Type B pancreatic cell (in vitro differentiated cells): ENCODE data around the gene FMC1. TPM values are rescaled to one million over a fixed set of nuclear protein-coding genes. Genes with fewer than 3 reads are reported as not detected.

Source experiments
- DNase-seq: peaks from one replicate; pipeline ENCODE4 v3.0.0; 2021; ENCODE audit warnings: mixed read lengths; ENCODE audit not compliant: unreplicated experiment; ENCODE audit errors: extremely low spot score
- H3K27ac Mint-ChIP-seq: 2 replicates; pipeline ENCODE4 v1.8.0; 2021; ENCODE audit warnings: mild to moderate bottlenecking, mixed read lengths
- H3K27me3 Mint-ChIP-seq: 2 replicates; pipeline ENCODE4 v1.8.0; 2021; ENCODE audit warnings: mixed read lengths
- H3K36me3 Mint-ChIP-seq: 2 replicates; pipeline ENCODE4 v1.8.0; 2021; ENCODE audit warnings: mixed read lengths
- H3K4me1 Mint-ChIP-seq: one replicate; pipeline ENCODE4 v1.8.0; 2021; ENCODE audit warnings: mixed read lengths; ENCODE audit not compliant: unreplicated experiment
- H3K4me3 Mint-ChIP-seq: 2 replicates; pipeline ENCODE4 v1.8.0; 2021; ENCODE audit warnings: mild to moderate bottlenecking, mixed read lengths
- H3K9me3 Mint-ChIP-seq: 2 replicates; pipeline ENCODE4 v1.8.0; 2021; ENCODE audit warnings: mixed read lengths
- CTCF ChIP-seq: fragments of 200-600 bp; sonication (generic); conservative IDR thresholded peaks from 2 replicates; pipeline ENCODE4 v1.5.0; 2021; ENCODE audit warnings: antibody characterized with exemption, mild to moderate bottlenecking
- total RNA-seq: library from RNA; stranded (reverse); gene quantifications from 2 replicates; pipeline ENCODE4 v1.2.1, GENCODE V29; 2021; ENCODE audit warnings: low replicate concordance

The FMC1 gene
- total RNA-seq, 1 donor from 2014 or later = 15.2 TPM

GRCh38 chr7:139362302-139362701, 21.2 kb downstream of the FMC1 start:
- Mint-ChIP-seq H3K27me3 (no peaks in the 10 kb centered on the region), H3K4me3 (peak overlapping the region; percentile 20), H3K27ac (peak overlapping the region; percentile 53), H3K36me3 (peaks cover 6% of the 10 kb centered on the region), H3K4me1 (peaks cover 22% of the 10 kb centered on the region), H3K9me3 (no peaks in the 10 kb centered on the region)
- no peak for DNase-seq
- no peak for TF ChIP-seq CTCF

GRCh38 chr7:139362981-139363380, 21.8 kb downstream of the FMC1 start:
- no peaks in the 10 kb centered on the region for H3K9me3 Mint-ChIP-seq
- peaks cover 22% of the 10 kb centered on the region for H3K4me1 Mint-ChIP-seq
- TF ChIP-seq CTCF = no peak
- no peak for DNase-seq
- peak overlapping the region; percentile 60 for H3K4me3 Mint-ChIP-seq
- peaks cover 10% of the 10 kb centered on the region for H3K36me3 Mint-ChIP-seq
- no peaks in the 10 kb centered on the region for H3K27me3 Mint-ChIP-seq
- H3K27ac Mint-ChIP-seq = peak overlapping the region; percentile 45

- H3K9me3 Mint-ChIP-seq = no peaks in the 10 kb centered on the region
- no peak overlapping the region for H3K27ac Mint-ChIP-seq
- no peaks in the 10 kb centered on the region for H3K27me3 Mint-ChIP-seq
- no peak for DNase-seq
- H3K36me3 Mint-ChIP-seq = peaks cover 13% of the 10 kb centered on the region
- TF ChIP-seq CTCF = no peak
- H3K4me3 Mint-ChIP-seq = no peak overlapping the region
- peaks cover 38% of the 10 kb centered on the region for H3K4me1 Mint-ChIP-seq
Observed at GRCh38 chr7:139365336-139365735, 24.2 kb downstream of the FMC1 start.

GRCh38 chr7:139366400-139366799, 25.3 kb downstream of the FMC1 start:
- Mint-ChIP-seq H3K27me3 (no peaks in the 10 kb centered on the region), H3K27ac (no peak overlapping the region)
- DNase-seq = no peak

GRCh38 chr7:139367438-139368155, 26.5 kb downstream of the FMC1 start:
- no peak for TF ChIP-seq CTCF
- peaks cover 13% of the 10 kb centered on the region for H3K36me3 Mint-ChIP-seq
- no peak overlapping the region for H3K4me3 Mint-ChIP-seq
- peaks cover 34% of the 10 kb centered on the region for H3K4me1 Mint-ChIP-seq
- no peak overlapping the region for H3K27ac Mint-ChIP-seq
- DNase-seq = no peak
- H3K27me3 Mint-ChIP-seq = no peaks in the 10 kb centered on the region
- no peaks in the 10 kb centered on the region for H3K9me3 Mint-ChIP-seq

More at GRCh38 chr7:139366400-139366799, 25.3 kb downstream of the FMC1 start:
- Mint-ChIP-seq H3K36me3 (peaks cover 13% of the 10 kb centered on the region), H3K9me3 (no peaks in the 10 kb centered on the region), H3K4me1 (peaks cover 40% of the 10 kb centered on the region), H3K4me3 (no peak overlapping the region)
- TF ChIP-seq CTCF = no peak
